Tibial nerve (tissue), 4 donors: ENCODE measurements around the gene LRP8.

Source experiments
- EP300 ChIP-seq, 2 donors: sonication (generic); formaldehyde crosslinking; IDR thresholded peaks; one replicate each; pipeline ENCODE4 v1.6.1; 2017; ENCODE audit warnings: antibody characterized with exemption in 2 of 2, mild to moderate bottlenecking in 1 of 2
- POLR2A ChIP-seq, 2 donors: fragments of 450-650 bp; IDR thresholded peaks; one replicate each; pipeline ENCODE4 v1.6.1; 2017; ENCODE audit warnings: antibody characterized with exemption in 2 of 2, mild to moderate bottlenecking in 2 of 2, moderate library complexity in 2 of 2
- TF ChIP-seq, protein P1 (sequence below), 5 experiments: fragments of 200-600 bp in 3 of 5; fragments of 450-650 bp in 2 of 5; sonication (generic) in 3 of 5; IDR thresholded peaks; one replicate each; pipeline ENCODE4 v1.5.1; 2016 to 2019; ENCODE audit warnings: antibody characterized with exemption in 5 of 5, mild to moderate bottlenecking in 3 of 5, moderate library complexity in 2 of 5

DNA sequence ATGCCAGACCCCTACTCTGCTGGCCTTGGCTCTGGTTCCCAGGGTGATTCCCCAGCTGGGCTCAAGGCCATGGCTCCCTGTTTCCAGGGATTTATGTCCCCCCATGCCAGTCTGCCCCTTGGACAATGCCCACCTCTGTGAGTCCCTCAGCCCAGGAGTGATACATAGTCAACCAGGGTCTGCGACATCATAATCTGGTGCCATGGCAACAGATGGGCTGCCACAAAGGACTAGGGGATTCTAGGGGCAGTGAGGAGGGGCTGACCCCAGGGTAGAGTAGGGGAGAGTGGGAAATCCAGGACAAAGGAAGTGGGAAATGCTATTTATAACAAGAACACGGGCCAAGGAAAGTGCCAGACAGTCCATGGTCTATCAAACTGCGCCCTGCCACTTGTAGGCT is 33.8 kb downstream of the LRP8 start:
- TF ChIP-seq, protein P1, sequence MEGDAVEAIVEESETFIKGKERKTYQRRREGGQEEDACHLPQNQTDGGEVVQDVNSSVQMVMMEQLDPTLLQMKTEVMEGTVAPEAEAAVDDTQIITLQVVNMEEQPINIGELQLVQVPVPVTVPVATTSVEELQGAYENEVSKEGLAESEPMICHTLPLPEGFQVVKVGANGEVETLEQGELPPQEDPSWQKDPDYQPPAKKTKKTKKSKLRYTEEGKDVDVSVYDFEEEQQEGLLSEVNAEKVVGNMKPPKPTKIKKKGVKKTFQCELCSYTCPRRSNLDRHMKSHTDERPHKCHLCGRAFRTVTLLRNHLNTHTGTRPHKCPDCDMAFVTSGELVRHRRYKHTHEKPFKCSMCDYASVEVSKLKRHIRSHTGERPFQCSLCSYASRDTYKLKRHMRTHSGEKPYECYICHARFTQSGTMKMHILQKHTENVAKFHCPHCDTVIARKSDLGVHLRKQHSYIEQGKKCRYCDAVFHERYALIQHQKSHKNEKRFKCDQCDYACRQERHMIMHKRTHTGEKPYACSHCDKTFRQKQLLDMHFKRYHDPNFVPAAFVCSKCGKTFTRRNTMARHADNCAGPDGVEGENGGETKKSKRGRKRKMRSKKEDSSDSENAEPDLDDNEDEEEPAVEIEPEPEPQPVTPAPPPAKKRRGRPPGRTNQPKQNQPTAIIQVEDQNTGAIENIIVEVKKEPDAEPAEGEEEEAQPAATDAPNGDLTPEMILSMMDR (IDR thresholded peaks at IDR 0.05), result no peak
- TF ChIP-seq EP300 (IDR thresholded peaks at IDR 0.05), result no peak
- no peak for TF ChIP-seq POLR2A (IDR thresholded peaks at IDR 0.05)
